Measurements from ENCODE around the gene CCDC3.
A peak's percentile ranks its signal among the peaks of the same experiment; 100 is the strongest.
"Not testable (repeated sequence)": the region's sequence is repeated elsewhere in the genome, so short reads cannot be mapped to it uniquely, and the experiment has no call there.

The CCDC3 gene

DNA sequence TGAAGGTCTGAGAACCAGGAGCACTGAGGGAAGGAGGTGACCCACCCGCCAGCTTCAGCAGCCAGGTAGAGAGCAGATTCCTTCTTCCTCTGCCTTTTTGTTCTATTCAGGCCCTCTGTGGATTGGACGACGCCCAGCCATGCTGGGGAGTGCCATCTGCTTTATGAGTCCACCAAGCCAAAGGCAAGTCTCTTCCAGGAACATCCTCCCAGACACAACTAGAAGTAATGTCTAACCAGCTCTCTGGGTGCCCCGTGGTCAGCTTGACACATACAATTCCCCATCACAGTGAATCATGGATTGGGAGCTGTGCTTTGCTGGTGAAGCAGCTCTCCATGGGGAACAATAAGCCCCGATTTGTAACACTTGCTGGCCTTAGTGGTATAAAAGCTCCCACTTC lies 125.2 kb downstream of the CCDC3 start:
- DNase-seq, result no peak

DNA sequence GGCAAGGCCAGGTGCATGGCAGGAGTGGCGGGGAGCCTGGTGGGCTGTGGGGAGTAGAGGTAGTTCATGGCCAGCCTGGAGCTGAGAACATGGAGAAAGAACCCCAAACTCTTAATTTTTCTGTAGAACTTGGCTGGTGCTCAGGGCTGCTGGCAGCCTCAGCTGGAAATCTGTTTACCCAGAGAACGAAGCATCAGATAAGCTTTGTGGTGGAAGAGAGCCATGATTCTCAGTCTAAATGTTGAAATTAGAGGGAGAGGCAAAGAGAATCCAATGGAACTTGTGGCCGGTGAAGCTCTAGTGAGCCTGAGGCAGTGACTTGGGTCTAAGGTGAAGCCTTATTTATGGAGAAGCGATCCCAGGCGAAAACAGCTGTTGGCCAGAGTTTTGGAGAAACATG lies 126.4 kb downstream of the CCDC3 start:
- no peak for DNase-seq

DNA sequence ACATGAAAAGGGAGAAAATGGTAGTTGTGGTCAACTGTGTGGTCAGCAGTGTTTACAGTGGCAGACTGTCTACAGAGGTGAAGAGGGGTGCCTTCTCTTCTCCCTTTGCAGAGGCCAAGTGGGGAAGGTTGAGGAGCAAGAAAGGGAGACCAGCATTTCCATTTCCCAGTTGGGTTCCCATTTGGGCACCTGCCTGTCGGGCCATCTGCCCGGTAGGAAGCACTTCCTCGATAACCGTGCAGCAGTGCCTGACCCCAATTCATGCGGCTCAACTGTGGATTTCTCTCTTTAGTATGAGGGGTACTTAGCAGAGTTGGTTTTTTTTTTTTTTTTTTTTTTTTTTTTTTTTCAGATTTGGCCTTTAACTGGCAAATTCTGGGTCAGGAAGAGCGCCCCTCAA lies 127.0 kb downstream of the CCDC3 start:
- DNase-seq, result no peak

DNA sequence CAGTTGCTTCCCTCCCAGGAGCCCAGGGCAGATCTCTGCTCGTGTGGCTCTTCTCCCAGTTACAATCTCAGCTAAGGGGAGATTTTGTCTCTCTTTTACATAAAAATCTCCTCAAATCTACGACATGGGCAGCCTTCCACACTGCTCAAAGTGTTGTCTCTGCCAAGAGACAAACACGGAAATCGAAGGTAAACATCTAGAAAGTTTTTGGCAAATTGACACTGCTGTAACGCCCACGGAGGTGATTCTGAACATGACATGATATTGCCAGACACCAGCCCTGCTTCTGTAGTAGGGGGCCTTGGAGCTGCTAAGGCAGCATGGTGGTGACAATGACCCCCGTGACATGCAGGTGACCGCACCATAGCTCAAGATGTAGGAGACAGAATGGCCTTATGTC lies 128.3 kb downstream of the CCDC3 start:
- no peak for DNase-seq

GRCh38 chr10:12872577-12872976 lies 128.9 kb downstream of the CCDC3 start:
- no peak for DNase-seq

GRCh38 chr10:12869427-12869826 lies 132.1 kb downstream of the CCDC3 start:
- no peak for DNase-seq

DNA sequence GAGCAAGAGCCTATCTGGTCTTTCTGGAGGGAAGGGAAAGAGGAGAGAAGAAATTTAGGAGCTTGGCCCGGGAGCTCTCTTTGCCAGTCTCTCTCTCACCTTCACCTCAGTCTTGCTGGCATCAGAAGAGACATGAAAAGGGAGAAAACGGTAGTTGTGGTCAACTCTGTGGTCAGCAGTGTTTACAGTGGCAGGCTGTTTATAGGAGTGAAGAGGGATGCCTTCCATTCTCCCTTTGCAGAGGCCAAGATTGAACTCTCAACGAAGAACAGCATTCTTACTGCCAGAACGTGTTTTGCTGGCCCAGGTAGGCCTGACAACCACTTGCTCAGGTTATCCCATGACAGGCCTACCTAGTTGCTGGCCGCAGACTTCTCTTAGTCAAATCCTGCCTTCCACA lies 133.3 kb downstream of the CCDC3 start:
- DNase-seq, result no peak

GRCh38 chr10:12865515-12865914 lies 136.0 kb downstream of the CCDC3 start:
- DNase-seq, result not testable (repeated sequence)

DNA sequence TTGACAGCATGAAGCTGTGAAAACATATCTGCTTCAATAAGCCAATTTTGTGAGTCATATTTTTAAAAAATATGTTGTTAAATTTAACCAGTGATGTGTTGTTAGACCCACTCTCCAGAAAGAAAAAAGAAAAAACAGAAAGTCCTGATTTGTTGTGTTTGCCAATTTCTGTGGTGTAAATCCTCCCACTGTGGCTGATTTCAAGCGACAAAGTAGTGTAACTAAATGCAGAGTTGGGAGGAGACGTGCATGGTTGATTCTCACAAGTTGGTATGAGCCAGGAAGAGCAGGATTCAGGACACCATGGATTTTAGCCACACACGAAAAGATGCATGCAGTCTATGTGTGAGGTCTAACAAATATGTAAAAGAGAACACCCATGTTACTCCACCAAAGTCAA lies 139.1 kb downstream of the CCDC3 start:
- no peak for DNase-seq

DNA sequence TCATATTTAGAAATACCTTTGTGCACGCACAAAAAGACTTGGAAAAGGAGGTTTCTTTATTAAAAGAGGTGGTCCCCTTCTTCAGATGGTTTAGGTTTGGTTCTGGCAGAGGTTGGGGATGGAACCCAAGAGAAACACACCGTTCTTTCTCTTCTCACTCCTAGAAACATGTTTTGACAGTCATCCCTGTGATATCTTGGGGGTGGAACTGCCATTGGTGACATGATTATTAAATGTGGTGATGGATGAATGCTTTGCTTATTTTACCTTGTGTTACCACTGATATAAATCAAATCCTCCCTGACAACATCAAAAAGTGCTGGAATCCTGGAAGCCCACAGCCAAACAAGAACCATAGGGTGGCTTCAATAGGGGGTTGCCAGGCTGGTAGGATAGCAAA lies 146.5 kb downstream of the CCDC3 start:
- DNase-seq, result no peak

DNA sequence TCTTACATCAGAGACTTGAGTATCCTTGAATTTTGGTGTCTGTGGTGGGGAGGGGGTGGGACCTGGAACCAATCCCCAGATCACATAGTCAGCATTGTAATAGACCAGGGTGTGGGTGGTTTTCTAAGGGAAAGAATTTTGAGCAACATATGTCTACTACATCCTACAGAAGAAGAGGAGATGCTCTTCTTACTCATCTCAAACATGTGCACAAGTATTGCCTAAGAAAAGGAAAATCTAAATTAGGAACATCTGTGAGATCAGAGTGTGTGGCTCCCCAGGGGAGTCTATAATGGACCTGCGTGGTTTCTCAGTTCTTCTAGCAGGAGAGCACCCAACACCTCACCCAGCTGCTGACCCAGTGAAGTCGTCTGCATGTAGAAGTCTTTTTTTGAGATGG lies 148.8 kb downstream of the CCDC3 start:
- no peak for DNase-seq

GRCh38 chr10:12849319-12850181 lies 152.0 kb downstream of the CCDC3 start:
- DNase-seq, result no peak

- DNase-seq, result no peak
These were observed 152.9 kb downstream of the CCDC3 start for GRCh38 chr10:12848439-12849173.

GRCh38 chr10:12847361-12847975 lies 154.0 kb downstream of the CCDC3 start:
- DNase-seq, result peak; percentile 13

GRCh38 chr10:12846718-12847117 lies 154.8 kb downstream of the CCDC3 start:
- no peak for DNase-seq

Data from suppressor macrophage treated with lipopolysaccharide for 4 hours (primary cell).